GM18861 (cell line): ENCODE results near the gene DNER.
A peak's percentile ranks its signal among the peaks of the same experiment; 100 is the strongest.
"Not testable (repeated sequence)": the region's sequence is repeated elsewhere in the genome, so short reads cannot be mapped to it uniquely, and the experiment has no call there.

Experiments used
- ATAC-seq: cut with Tn5 transposase; IDR thresholded peaks from one replicate; pipeline ENCODE4 v1.9.1; 2021; ENCODE audit not compliant: unreplicated experiment

The DNER gene, protein sequence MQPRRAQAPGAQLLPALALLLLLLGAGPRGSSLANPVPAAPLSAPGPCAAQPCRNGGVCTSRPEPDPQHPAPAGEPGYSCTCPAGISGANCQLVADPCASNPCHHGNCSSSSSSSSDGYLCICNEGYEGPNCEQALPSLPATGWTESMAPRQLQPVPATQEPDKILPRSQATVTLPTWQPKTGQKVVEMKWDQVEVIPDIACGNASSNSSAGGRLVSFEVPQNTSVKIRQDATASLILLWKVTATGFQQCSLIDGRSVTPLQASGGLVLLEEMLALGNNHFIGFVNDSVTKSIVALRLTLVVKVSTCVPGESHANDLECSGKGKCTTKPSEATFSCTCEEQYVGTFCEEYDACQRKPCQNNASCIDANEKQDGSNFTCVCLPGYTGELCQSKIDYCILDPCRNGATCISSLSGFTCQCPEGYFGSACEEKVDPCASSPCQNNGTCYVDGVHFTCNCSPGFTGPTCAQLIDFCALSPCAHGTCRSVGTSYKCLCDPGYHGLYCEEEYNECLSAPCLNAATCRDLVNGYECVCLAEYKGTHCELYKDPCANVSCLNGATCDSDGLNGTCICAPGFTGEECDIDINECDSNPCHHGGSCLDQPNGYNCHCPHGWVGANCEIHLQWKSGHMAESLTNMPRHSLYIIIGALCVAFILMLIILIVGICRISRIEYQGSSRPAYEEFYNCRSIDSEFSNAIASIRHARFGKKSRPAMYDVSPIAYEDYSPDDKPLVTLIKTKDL

DNA sequence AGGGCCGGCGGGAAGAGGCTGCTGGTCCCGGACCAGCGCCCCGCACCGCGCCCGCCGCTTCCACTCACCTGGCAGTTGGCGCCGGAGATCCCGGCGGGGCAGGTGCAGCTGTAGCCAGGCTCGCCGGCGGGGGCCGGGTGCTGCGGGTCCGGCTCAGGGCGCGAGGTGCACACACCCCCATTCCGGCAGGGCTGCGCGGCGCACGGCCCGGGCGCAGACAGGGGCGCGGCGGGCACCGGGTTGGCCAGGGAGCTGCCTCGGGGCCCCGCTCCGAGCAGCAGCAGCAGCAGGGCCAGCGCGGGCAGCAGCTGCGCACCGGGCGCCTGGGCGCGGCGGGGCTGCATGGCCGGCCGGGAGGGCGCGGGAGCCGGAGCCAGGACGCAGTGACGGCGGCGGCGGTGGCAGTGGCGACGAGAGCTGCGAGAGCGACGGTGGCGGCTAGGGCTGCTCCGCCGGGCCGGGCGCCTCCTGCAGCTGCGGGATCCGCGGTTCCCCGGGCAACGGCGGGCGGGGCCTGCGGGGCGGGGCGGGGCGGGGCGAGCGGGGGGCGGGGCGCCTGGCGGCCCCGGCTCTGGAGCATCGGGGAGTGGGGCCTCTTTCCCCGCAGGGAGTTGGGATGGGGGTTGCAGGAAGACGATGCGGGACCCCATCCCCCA lies at the start of gene DNER:
TSS of gene DNER (minus strand) at position 476 of the 656 bp plus-strand sequence. CDS start at position 344, 132 bp downstream.
- peak; percentile 52 for ATAC-seq

DNA sequence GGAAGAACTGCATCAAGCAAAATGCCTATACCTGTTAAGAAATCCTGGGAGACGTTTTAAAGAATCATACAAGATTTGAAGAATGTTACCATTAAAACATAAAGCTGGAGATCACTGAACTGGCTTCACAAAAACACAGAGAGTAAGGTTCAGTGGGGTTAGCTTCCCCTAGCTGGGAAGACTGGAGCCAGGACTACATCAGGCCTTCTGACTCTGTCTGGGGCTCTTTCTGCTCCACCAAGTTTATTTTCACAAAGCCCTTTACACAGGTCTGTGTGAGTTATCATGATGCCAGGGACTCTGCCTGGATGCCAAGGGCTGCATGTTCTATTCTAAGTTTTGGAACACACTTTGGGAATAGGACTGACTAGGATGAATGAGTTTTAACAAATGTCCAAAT lies 47.3 kb upstream of the DNER start:
- ATAC-seq, result no peak

DNA sequence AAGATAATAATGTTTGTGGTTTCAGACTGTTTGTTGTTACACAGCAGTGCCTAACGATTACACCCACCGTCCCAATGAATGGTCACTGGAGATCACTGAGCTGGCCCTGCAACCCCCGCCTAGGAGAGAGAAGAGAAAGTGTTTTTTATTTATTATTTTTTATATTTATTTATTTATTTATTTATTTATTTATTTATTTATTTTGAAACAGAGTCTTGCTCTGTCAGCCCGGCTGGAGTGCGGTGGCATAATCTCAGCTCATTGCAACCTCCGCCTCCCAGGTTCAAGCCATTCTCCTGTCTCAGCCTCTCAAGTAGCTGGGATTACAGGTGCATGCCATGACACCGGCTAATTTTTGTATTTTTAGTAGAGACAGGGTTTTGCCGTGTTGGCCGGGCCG lies 43.1 kb upstream of the DNER start:
- ATAC-seq, result not testable (repeated sequence)

DNA sequence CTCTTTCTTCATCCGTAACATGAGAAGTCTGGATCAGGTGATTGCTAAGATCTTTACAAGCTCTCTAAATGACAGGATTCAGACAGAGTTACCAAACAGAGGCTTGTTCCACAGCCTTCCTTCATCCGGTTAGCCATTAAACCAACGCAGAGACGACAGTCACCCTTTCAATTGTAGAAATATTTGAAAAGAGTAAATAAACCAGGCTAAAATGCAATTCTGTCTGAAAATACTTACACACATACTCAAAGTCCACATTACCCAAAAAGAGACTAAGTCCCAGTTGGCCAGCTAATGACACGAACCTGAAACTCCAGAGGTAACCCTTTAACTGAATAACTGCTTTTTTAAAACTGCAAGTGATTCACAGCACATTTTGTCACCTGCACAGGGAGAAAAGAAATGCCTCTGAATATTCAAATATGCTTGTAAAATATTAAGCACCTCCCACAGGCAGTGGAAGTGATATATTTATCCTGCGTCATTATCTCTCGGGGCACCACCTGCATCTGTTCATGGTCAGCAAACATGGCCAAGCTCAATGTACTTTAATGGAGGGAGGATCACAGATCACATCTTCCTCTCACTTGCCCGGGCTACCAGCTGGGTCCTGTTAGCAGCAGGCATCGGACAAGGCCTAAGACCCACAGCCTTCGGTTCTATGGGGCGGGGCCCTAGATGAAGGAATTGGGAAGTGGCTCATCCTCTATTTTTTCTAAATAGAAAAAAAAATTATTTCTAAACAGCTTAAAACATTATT lies 38.8 kb upstream of the DNER start:
- ATAC-seq, result no peak

DNA sequence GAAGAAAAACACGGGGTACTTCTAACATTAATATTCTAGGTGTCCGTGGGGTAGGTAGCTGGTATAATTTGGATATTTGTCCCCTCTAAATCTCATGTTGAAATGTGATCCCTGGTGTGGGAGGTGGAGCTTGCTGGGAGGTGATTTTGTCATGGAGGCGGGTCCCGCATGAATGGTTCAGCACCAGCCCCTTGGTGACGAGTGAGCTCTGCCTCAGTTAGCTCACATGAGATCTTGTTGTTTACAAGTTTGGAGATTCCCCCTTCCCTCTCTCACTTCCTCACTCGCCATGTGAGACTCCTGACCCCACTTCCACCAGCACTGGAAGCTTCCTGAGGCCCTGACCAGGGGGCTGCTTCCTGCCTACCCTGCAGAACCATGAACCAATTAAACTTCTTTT lies 35.4 kb upstream of the DNER start:
- ATAC-seq, result no peak

DNA sequence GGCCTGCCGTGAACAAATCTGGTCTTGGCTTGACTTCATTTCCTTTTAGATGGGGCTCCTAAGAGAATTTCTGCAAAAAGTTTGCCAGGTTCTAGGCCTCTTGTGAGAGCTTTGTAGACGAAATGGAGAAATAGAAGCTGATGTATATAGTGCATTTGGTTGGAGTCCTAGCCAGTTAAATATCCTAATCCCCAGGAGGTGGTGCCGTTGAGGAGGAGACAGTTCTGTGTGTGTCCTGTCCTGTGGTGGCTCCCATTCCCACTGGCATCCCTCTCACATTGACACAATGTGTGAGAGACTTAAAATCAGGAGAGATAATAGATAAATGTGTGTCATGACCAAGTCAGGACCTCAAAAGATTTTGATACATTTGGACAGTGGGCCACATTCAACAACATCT lies 34.6 kb upstream of the DNER start:
- no peak for ATAC-seq

DNA sequence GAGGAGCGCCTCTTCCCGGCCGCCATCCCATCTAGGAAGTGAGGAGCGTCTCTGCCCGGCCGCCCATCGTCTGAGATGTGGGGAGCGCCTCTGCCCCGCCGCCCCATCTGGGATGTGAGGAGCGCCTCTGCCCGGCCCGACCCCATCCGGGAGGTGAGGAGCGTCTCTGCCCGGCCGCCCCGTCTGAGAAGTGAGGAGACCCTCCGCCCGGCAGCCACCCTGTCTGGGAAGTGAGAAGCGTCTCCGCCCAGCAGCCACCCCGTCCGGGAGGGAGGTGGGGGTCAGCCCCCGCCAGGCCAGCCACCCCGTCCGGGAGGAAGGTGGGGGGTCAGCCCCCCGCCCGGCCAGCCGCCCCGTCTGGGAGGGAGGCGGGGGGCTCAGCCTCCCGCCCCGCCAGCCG lies 28.3 kb upstream of the DNER start:
- ATAC-seq, result not testable (repeated sequence)

DNA sequence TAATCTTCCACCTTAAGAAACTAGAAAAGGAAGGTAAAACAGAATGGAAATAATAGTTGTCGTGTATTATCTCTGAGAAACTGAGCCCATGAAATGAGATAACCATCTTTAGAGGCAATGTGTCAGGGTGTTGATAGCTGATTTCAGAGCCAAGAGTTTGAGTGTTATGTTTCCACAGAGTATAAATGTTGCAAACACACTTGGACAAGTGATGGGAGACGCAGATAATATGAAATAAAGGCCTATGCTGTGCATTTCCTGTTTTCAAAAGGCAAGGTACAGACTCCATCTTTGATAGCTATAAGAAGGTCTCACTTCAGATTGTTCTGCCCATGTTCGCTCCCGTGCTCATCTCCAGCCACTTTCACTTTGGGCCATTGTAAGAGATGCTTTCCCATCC lies 25.9 kb upstream of the DNER start:
- no peak for ATAC-seq

DNA sequence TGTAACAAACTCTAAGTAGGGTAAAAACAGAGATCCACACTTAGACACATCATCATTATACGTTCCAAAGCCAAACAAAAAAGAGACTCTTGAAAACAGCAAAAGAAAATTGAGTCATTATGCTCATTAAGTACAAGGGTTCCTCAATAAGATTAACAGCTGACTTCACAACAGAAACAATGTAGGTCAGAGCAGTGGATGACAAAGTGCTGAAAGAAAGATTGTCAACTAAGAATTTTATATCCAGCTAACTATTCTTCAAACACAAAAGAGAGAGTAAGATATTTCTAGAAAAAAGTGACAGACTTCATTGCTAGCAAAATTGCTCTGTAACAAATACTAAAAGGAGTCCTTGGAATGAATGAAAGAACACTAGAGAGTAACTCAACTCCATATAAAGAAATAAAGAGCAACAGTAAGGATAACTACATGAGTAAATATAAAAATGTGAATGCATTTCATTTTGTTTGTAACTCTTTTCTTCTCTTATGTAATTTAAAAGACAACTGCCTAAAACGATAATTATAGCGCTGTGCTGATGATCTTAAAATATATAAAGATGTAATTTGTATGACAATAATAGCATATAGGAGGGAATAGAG lies 23.8 kb upstream of the DNER start:
- no peak for ATAC-seq

DNA sequence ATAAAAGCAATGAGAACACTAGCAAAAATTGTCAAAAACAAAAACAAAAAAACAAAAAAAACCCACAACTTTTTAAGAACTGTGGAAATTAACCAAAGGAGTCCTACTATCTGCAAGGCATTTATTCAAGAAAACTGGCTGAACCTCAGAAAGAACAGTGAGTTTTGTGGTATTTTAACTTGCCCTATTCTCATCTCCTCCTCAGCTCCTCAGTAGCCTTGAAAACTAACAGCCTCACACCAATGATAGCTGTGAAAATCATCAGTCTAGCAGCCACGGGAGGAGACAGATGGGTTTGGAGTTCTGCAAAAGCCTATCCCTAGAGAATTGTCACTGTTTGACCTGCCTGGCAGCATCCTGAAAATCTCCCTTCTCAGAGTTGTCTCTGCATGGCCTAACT lies 20.1 kb upstream of the DNER start:
- ATAC-seq, result no peak

DNA sequence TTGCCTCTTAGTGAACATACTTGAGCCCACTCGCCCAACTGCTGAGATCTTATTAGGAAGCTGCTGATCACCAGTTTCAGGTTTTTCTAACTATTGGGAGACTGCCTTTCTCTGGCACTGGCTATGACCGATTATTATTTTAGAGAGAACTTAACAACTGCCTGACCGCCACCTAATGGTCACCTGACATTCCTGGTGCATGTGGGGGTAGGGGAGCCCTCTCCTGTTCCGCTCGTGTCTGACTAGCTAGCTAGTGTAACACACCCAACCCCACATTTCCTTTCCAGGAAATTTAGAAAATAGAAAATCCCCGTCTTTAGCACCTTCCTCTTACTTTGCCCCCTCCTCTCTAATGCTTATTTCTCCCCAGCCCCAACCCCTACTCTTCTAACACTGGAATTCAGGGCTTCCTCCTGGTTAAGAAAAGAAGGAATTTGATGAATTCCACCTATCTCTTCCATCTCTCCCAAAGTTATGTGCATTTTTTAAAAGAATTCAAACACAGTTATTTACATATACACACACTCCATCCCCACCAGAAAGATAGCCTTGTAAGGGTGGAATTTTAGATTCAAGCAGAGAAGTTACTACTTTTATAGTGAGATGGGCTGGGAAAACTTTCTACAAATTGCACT lies 19.4 kb upstream of the DNER start:
- no peak for ATAC-seq

DNA sequence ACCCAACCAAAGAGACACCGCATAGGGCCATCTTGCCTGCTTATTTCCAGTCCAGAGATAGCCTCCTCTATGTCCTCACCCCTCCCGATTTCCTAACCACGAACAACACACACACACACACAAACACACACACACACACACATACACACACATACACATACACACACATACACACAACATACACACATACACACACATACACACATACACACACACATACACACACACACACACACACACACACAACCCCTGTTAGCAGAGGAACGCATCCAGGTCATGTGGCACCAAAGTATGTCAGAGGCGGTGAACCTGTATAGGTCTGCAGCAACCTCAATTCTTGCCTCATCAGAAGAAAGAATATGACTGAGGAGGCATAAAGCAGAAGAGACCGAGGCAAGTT lies 18.5 kb upstream of the DNER start:
- ATAC-seq, result no peak

DNA sequence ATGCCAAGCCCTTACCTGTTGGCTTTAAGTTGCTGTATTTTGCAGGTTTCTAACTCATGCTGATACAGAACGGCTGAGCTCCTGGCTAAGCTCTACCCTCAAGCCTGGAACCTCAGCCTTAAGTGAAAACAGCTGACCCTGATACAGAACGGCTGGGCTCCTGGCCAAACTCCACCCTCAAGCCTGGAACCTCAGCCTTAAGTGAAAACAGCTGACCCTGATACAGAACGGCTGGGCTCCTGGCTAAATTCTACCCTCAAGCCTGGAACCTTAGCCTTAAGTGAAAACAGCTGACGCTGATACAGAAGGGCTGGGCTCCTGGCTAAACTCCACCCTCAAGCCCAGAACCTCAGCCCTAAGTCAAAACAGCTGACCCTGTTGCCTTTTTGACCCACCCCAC lies 17.6 kb upstream of the DNER start:
- no peak for ATAC-seq

DNA sequence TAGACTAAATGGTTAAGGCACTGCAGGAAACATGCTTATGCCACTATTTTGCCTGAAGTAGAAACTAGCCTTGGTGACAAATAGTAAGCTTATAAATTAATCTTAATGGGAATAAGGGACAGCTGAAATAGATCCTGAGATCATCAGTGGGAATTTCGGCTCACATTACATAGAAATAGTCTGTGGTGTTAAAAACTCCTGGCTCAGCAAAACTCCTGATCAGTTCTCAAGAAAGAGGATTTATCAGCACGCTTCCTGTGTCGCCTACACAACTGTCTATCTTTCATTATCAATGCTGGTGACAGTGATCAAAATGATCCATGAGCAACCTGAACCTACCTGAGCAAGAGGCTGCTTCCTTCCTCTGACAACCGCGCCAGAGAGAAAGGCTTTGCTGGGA lies 17.0 kb upstream of the DNER start:
- no peak for ATAC-seq

DNA sequence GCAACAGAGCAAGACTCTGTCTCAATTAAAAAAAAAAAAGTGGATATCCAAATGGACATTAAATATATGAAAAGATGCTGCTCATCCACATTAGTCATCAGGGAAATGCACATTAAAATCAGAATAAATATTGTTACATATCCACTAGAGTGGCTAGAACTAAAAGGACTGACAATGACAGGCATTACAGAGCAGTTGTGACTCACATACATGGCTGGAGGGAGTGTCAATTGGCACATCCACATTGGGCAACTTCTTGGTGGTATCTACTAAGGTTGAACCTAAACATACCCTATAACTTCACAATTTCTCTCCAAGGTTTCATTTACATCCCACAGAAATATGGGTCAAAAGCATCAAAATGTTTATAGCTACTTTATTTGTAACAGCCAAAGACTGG lies 14.0 kb upstream of the DNER start:
- ATAC-seq, result no peak

DNA sequence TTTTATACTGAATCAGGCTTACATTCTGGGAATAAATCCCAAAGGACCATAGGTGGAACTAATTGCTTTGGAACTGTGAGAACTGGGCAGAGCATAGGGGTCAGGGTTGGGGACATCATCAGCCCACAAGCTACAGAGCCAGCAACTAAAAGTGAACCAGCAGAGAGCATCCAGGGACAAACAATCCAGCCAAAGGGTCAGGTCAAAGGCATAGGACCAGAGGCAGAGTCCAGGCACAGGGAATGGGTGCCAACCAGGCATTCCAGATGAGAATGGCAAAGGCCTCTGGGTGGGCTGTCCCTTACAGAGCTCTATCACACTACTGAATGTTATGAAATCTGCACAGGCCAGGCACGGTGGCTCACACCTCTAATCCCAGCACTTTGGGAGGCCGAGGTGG lies 12.3 kb upstream of the DNER start:
- ATAC-seq, result no peak

DNA sequence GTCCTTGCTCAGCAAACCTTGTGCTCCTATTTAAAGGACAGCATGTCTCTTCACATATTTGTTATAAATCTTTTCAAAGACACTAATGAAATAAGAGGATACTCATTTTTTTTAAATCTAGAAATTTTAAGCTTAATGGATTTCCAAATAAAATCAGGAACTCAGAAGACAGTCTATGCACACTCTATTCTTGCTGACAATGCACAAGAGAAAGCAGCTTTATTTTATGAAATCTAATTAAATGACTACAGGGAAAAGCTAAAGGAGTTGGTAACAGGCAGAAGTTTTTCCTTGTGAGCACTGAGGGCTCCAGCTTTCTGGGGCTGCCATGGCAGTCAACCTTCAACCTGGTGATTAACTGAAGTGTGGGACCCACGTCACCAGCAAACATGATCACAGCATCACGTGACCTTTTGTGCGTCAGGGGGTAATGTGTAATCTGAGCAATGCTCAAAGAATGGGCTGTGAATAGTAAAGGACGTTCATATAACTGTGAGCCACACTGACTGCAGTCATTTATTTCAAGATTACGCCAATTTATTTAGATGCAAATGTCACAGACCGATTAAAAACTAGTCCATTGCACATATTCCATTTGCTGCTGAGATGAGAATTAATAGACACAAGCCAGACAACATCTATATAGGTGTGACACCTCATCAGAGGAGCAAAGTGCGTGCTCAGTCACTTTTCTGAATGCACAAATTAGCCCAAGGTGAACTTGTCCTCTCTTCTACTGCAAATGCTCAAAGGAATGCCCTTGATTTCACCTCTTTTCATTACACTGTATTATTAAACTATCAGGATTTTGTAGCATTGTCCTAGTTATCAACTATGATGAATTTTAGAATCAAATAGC lies 11.6 kb upstream of the DNER start:
- ATAC-seq, result no peak

DNA sequence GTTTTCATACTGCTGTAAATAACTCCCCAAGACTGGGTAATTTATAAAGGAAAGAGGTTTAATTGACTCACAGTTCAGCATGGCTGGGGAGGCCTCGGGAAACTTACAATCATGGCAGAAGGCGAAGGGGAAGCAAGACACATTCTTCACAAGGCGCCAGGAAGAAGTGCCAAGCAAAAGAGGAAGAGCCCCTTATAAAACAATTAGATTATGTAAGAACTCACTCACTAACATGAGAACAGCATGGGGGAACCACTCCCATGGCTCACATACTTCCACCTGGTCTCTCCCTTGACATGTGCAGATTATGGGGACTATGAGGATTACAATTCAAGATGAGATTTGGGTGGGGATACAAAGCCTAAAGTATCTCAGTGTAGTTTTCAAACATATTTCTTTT lies 8.8 kb upstream of the DNER start:
- ATAC-seq, result not testable (repeated sequence)

DNA sequence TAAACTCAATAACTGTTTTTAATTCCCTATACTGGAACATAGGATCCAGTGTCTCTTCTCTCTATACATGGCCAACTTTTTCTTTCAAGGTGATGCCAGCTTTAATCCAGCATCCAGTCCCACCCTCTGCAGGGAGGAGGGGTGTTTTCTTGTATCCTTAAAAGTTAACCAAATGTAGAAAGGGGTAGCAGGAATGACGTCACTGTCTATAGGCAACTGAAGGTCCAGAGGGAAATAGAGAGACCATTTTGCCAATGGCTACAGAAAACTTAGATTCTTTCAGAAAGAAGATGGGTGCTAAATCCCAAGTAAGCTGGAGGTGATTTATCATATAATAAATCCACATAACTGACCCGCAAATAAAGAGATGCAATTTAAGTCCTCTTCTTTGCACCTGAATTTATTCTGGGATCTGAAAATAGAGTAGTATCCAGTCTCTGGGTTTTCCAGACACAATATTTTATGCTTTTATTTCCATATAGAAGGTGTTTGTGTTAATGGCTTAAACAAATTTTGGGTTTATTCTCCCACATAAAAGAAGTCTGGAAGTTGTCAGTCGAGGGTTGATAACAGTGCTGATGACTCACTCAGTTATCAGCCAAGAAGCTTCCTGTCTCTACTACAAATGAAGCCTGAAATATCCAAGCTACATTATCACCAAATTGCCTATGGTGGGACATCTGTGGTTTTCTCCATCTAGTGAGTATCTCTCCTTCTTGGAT lies 5.7 kb upstream of the DNER start:
- ATAC-seq, result no peak
